Measurements from ENCODE around the gene PDCD7.

The PDCD7 gene

DNA sequence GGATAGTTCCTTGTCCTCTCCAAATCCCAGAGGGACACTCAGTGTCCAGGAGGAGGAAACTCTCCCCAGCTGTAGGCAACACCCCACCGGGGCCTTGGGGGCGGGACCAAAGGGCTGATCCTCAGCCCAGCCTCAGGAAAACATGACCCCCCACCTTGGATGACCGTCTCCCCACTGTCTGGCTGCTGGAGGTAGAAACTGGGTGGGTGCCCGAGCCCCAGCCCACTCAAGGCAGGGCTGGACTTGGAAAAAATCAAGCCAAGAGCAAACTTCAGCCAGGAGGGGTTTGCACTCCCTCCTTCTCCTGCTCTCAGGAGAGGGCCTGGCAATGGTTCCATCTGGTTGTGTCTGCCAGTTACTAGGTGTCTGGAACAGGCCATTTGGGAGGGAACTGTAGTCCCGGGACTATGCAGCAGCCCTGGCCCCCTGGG lies 62.2 kb downstream of the PDCD7 start:
- no peak for DNase-seq

DNA sequence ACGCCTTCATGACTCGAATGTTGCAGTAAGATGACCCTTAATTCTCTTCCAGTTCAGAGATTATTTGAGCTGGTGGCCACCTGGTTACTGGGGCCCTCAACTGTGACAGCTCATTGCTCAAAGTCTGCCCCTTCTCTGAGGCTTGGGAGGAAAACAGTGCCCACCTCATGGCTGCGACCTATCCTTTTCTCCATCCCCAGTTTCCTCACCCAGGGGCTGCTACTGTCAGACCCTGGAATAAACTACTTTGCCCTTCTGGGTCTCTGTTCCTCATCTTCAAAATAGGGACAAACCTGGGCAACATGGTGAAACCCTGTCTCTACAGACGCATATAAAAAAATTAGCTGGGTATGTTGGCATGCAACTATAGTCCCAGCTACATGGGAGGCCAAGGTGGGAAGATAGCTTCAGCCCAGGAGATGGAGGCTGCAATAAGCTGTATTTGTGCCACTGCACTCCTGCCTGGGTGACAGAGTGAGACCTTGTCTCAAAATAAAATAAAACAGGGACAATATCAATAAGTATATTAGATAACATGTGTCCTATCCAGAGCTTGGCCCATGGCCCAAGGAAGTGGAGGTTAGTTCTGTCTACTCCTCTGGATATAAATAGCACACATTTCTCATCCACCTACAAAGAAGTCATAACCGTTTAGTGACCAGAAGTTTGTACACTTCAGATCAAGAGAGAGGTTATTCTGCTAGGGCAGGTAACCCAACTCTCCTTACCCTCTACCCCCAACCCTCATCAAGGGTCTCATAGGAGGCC lies 63.6 kb downstream of the PDCD7 start:
- DNase-seq = no peak

DNA sequence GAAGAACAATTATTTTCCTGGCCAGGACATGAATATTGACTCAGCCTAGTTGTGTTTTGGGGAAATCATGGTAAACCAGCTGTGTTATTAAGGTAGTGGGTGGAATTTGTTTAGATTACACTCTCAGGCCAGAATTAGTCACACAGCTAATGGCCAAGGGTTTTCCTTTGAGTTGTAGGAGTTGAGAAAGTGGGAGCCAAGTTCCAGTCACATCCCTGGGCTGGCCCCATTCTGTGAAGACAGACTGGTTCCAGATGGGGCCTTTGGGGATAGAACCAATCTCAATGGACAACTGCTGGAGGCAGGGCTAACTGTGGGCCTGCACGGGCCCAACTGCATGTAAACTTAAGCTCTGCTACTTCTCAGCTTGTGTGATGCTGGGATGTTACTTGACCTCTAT lies 64.4 kb downstream of the PDCD7 start:
- DNase-seq = no peak

DNA sequence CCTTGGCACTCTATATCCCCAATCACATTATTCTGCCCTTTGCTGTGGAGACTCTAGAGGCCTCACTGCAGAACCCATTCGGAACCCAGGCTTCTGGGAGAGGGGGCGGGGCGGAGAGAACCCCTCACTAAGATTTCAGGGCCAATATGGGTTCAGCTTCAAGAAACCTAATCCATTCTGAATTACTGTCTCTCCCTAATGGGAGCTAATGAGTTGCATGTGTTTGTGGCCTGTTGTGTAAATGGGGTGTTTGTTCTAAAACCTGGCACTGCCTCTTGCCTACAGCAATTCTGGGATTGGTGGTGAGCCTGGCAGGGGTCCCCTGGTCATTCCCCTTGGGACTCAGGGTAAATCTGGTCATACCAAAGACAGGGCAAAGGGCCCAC lies 65.2 kb downstream of the PDCD7 start:
- no peak for DNase-seq

DNA sequence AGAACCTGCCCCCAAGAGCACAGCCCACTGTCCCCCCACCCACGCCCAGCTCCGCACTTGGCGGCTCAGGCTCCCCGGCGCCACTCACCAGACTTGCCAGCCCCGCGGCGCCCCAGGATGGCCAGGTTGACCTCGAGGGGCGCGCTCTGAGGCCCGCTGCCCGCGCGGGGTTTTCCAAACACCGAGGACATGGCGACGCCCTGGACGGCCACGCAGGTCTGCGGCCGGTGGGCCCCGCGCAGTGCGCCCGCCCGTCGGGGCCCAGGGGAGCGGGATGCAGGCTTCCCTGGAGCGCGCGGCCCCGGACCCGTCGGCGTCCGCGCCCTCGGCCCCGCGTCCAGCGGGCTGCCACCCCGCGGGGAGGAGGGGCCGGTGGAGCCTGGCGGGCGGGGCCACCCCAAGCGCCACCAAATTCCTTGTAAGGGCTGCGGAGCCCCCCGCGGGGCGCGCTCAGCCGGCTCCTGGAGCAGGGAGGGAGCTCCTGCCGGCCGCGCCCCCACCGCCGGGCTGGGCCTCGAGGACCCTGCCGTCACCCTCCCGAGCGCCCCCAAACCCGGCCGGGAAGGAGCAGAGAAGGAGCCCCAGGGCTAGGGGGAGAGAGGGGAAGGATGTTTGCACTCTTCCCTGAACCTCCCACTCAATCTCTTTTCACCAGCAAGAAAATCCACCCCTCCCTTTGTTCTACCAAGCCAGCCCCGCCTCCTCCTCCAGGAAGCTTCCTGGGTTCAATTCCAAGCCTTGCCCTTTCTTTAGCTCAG lies 65.8 kb downstream of the PDCD7 start, which contains the start of gene RASL12:
RASL12 (minus strand) TSS at position 347 of the 758 bp plus-strand sequence; CDS start at position 191, 156 bp downstream.
- no peak for DNase-seq
